ENCODE measurements around the gene STK40.

The STK40 gene

DNA sequence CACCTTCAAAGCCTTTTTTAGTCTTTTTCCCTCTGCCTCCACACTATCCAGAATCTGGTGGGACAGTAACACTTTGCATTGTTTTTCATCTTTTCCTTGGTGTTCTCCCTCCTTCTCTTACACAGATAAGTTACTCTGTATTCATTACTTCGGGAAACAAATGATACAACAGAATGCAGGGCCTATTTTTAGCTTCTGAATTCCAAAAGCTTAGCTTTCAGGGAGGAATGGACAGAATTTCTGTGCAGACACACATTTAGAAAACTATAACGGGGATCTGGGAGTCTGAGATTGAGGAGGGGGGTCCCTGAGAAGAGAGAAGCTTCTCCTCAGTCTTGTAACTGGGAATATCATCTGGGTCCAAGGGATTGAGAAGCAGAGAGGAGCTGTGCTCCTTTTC lies 3.5 kb upstream of the STK40 start:
- no peak for ATAC-seq
- Mint-ChIP-seq H3K27ac (peak overlapping the region; percentile 40), H3K4me1 (peaks cover 52% of the 10 kb centered on the region), H3K9me3 (no peaks in the 10 kb centered on the region), H3K4me3 (no peak overlapping the region), H3K36me3 (ENCODE audit: low read depth) (peaks cover 34% of the 10 kb centered on the region), H3K27me3 (no peaks in the 10 kb centered on the region)
- no peak for DNase-seq

DNA sequence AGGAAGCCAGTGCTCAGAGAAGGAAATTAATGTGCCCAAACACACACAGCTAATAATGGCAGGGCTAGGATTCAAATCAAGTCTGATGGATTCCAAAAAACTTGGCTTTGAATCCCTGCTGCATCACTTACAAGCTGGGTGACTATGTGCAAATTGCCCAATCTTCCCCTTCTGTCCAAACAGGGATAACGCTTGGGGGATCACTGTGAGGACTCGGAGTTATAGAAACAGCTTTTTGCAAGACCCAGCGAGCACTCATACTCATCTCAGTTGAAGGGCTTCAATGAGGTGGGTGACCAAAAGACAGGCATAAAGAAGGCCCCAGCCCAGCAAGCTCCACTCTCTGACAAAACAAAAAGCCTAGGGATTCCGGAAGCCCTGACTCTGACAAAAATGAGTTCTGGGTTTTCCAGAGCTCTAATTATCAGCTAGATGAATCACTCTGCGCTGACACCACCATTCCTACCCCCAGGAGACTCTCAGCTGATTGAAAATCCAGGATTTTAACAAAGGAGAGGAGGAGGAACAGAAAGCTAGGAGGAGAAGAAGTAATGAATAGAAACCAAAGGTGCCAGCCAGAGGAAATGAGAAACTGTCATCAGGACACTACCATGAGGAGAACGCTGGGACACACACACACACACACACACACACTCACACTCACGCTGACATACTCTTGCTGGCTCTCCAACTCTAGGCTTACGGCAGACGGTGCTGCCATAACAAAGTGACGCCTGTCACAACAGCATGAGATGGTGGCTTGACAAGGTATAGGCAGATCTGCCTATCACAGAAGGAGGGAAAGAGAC lies 1.6 kb upstream of the STK40 start:
- DNase-seq (no peak), ATAC-seq (no peak)
- H3K27me3 Mint-ChIP-seq, result no peaks in the 10 kb centered on the region
- H3K4me1 Mint-ChIP-seq, result peaks cover 65% of the 10 kb centered on the region
- peak overlapping the region; percentile 91 for H3K4me3 Mint-ChIP-seq
- peak overlapping the region; percentile 100 for H3K27ac Mint-ChIP-seq
- H3K36me3 Mint-ChIP-seq (ENCODE audit: low read depth), result peaks cover 24% of the 10 kb centered on the region
- H3K9me3 Mint-ChIP-seq, result no peaks in the 10 kb centered on the region

DNA sequence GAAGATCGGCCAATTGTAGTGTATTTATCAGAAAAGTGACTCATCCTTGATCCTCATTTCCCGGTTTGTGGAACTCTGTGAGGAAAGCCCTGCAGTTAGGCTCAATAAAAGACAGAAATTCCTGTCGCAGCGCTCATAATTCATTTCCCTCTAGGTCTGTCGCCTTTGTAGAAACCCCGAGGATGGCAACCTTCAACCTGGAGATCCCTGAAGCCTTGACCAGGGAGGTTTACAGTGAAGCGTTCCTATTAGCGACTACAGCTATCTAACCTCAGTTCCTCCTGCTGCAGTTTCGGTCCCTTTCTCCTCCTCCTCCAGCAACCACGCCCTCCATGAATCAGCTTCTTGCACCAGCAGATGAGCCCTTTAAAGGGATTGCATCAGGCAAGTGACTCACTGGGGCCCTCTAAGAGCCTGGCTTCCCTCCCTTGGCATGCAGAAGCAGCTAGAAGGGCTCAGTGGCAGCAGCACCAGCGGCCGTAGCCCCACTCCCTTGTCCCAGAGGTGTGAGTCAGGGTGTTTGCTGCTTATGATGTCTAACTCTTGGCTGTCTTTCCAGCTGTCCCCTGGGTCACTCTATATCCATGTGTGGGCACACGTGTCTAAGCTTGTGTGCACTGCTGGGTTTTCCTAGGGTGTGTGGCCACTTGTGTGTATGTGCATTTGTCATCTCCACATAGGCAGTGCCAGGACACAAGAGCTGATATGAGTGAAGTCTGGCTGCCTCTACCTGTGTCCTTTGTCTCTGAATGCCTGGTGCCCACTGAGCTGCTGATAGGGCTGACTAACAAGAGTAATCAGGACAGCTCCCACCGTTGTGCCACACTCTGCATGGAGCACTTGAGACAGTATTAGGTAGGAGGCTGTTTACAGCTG lies 779 bp upstream of the STK40 start:
- H3K9me3 Mint-ChIP-seq, result no peaks in the 10 kb centered on the region
- peak overlapping the region; percentile 91 for H3K4me3 Mint-ChIP-seq
- peak overlapping the region; percentile 100 for H3K27ac Mint-ChIP-seq
- peak; percentile 89 for DNase-seq
- ATAC-seq, result peak; percentile 77
- no peaks in the 10 kb centered on the region for H3K27me3 Mint-ChIP-seq
- peaks cover 19% of the 10 kb centered on the region for H3K36me3 Mint-ChIP-seq (ENCODE audit: low read depth)
- H3K4me1 Mint-ChIP-seq, result peaks cover 69% of the 10 kb centered on the region

DNA sequence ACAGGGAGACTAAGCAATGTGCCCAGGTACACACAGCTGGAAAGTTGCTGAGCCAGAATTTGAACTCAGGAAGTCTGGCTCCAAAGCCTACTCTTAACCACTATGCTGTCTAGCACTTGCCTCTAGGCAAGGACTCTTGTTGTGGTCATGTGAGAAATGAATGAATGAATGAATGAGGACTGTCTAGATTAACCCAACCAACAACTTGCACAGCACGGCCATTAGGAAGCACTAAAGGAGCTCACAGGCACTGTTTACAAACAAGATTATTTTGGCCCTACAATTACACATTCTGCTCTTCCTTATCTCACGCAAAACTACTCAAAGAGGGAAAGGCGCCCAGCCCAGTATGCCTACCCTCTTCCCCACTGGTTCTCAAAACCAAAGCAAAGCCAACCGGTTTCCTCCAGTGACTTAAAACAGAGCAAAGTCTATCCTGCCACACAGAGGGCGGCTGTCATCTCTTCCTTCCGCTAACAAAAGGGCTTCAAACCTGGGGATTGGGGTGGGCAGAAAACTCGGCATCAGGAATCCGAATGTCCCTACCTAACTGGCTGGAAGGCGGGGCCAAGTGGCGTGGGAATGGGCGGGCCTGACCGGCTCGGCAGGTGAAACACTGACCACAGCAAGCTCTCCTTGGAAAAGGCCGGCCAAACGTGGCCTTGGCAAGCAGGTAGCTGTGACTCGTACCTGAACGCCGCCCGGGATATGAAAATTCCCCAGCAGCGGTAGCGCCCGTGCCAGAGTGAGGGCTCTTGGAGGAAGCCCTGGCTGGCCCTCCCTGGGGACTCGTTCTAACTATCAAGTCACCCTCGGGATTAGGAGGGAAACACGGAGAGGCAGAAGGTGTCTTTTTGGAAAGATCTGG lies 948 bp downstream of the STK40 start:
- no peaks in the 10 kb centered on the region for H3K9me3 Mint-ChIP-seq
- DNase-seq (peak; percentile 49), ATAC-seq (no peak)
- H3K36me3 Mint-ChIP-seq (ENCODE audit: low read depth), result peaks cover 10% of the 10 kb centered on the region
- peak overlapping the region; percentile 82 for H3K27ac Mint-ChIP-seq
- H3K4me3 Mint-ChIP-seq, result peak overlapping the region; percentile 91
- peaks cover 67% of the 10 kb centered on the region for H3K4me1 Mint-ChIP-seq
- no peaks in the 10 kb centered on the region for H3K27me3 Mint-ChIP-seq

DNA sequence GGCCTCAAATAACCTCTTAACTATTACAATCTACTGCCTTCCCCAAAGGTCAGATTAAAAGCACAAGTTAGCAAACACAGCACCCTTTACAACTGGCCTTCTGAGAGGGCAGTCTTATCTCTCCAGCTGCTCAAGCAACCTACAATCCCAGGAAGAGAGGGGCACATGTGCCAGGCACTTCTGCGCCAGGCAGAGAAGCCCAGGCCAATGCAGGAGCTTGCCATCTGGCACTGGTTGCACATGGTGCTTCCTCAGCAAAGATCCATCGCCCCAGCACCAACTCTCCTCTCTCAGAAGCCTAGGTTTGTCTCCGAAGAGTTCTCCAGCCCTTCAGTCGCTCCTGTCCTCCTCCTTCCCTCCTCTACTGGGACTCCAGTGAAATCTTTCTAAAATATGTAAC lies 2.5 kb downstream of the STK40 start:
- H3K4me1 Mint-ChIP-seq, result peaks cover 74% of the 10 kb centered on the region
- H3K4me3 Mint-ChIP-seq, result no peak overlapping the region
- peaks cover 12% of the 10 kb centered on the region for H3K36me3 Mint-ChIP-seq (ENCODE audit: low read depth)
- DNase-seq (no peak), ATAC-seq (no peak)
- no peaks in the 10 kb centered on the region for H3K27me3 Mint-ChIP-seq
- H3K27ac Mint-ChIP-seq, result no peak overlapping the region
- H3K9me3 Mint-ChIP-seq, result no peaks in the 10 kb centered on the region

DNA sequence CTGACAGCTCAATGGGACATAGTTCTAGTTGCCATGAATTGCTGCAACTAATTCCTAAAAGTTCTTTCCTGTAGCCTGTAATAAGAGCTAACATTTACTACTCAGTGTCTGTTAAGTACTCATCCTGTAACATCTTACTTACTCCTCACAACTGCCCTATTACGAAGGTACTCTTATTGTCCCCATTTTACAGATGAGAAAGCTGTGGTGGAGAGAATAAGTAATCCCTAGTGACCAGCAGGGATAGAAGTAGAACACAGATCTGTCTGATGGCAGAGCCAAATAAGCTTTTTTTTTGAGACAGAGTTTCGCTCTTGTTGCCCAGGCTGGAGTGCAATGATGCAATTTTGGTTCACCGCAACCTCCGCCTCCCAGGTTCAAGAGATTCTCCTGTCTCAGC lies 3.1 kb downstream of the STK40 start:
- no peak for DNase-seq
- Mint-ChIP-seq H3K4me1 (peaks cover 76% of the 10 kb centered on the region), H3K27me3 (no peaks in the 10 kb centered on the region), H3K36me3 (ENCODE audit: low read depth) (peaks cover 12% of the 10 kb centered on the region), H3K4me3 (no peak overlapping the region), H3K9me3 (no peaks in the 10 kb centered on the region), H3K27ac (no peak overlapping the region)
- no peak for ATAC-seq

DNA sequence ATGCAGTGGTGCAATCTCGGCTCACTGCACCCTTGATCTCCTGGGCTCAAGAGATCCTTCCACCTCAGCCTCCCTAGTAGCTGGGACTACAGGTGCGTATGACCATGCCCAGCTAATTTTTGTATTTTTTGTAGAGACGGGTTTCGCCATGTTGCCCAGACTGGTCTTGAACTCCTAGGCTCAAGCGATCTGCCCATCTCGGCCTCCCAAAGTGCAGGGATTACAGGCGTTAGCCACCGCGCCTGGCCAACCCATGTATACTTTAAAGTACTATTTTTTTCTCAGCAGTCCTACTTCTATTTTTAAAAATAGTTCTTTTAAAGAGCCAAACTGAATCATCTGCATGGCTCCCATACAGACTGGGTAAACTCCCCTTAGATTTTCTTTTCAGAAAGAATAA lies 3.5 kb downstream of the STK40 start:
- H3K27ac Mint-ChIP-seq, result no peak overlapping the region
- no peaks in the 10 kb centered on the region for H3K27me3 Mint-ChIP-seq
- H3K4me1 Mint-ChIP-seq, result peaks cover 74% of the 10 kb centered on the region
- H3K36me3 Mint-ChIP-seq (ENCODE audit: low read depth), result peaks cover 12% of the 10 kb centered on the region
- H3K4me3 Mint-ChIP-seq, result no peak overlapping the region
- no peaks in the 10 kb centered on the region for H3K9me3 Mint-ChIP-seq
- ATAC-seq, result no peak
- no peak for DNase-seq

DNA sequence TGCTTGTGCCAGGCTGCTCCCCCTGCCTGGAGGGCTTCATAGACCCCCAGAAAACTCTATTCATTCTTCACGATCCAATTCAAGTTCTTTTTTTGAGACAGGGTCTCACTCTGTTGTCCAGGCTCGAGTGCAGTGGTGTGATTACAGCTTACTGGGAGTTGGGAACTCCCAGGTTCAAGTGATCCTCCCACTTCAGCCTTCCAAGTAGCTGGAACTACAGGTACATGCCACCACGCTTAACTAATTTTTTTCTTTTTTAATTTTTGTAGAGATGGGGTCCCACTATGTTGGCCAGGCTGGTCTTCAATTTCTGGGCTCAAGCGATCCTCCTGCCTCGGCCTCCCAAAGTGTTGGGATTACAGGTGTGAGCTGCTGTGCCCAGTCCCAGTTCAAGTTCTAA lies 4.3 kb downstream of the STK40 start:
- Mint-ChIP-seq H3K9me3 (no peaks in the 10 kb centered on the region), H3K36me3 (ENCODE audit: low read depth) (peaks cover 12% of the 10 kb centered on the region), H3K4me1 (peaks cover 67% of the 10 kb centered on the region), H3K27ac (no peak overlapping the region), H3K4me3 (no peak overlapping the region), H3K27me3 (no peaks in the 10 kb centered on the region)
- ATAC-seq (no peak), DNase-seq (no peak)

DNA sequence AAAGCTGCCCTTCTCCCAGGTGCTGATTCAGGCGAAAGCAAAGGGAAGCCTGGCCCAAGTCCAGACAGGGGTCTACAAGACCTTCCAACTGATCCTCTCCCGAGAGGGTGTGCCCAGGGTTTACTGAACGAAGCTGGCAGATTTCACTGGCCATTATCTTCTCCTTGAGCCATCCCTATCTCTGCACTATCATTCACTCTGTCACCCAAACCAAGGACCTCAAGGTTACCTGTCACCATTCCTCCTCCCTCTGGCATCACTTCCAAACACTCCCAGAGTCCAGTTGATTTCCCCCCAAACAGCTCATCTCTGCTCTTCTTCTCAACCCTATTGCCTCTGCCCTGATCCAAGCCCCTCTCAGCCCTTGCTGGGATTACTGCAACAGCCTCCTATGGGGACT lies 4.9 kb downstream of the STK40 start:
- H3K4me1 Mint-ChIP-seq, result peaks cover 69% of the 10 kb centered on the region
- H3K27me3 Mint-ChIP-seq, result no peaks in the 10 kb centered on the region
- peaks cover 12% of the 10 kb centered on the region for H3K36me3 Mint-ChIP-seq (ENCODE audit: low read depth)
- H3K9me3 Mint-ChIP-seq, result no peaks in the 10 kb centered on the region
- H3K4me3 Mint-ChIP-seq, result no peak overlapping the region
- DNase-seq (no peak), ATAC-seq (no peak)
- no peak overlapping the region for H3K27ac Mint-ChIP-seq

DNA sequence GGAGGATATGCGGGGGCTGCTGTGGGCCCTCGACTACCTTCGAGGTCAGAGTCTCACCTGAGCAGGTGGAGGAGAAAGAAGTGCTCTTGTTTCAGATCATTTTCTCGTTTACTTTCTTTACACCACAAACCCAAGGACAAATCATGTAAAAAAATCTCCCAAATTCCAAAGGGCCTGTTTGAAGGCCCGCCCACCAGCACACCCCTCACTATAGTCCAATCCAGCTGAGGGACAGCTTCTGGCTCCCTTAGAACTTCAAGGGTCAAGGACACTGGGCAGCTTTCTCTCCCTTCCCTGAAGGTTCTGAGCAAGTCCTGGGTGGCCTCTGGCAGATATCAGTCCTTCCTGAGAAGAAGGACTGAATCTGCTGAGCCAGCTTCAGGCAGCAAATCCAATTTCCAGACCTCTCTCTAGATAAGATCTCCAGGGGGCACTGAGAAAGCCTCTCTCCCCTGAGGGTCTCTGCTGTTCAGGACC lies 5.5 kb downstream of the STK40 start:
- ATAC-seq, result no peak
- DNase-seq, result no peak
- Mint-ChIP-seq H3K4me1 (peaks cover 73% of the 10 kb centered on the region), H3K9me3 (no peaks in the 10 kb centered on the region), H3K36me3 (ENCODE audit: low read depth) (peaks cover 12% of the 10 kb centered on the region), H3K4me3 (no peak overlapping the region), H3K27ac (peak overlapping the region; percentile 13), H3K27me3 (no peaks in the 10 kb centered on the region)

DNA sequence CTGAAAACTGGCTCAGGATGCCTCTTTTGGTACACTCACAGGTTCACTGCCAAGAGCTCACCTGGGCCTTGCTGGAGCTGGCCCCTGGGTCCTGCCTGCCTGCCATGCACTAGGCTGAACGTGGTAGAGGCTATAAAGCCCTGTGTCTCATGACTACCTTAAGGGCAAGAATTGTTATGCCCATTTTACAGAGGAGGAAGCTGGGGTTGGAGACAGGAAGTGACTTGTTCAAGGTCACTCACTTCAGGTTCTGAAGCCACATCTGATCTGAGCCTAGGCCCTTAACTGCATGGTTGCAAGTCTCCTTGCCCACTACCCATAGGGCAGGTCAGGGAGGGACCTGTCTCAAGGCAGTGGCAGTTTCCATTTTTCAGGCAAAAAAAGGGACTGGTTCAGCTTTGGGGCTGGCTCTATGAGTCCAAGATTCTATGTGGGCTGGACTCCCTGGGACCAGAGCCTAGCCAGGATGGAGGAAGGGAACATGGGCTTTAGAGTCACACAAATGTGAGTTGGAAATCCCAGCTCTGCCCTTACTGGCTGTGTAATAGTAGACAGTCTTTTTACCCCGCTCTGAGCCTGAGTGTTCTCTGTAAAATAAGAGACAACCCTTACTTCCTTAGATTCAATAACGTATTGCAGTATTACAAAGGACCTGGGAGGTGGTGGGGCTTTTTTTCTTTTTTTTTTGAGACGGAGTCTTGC lies 7.8 kb downstream of the STK40 start:
- Mint-ChIP-seq H3K4me1 (peaks cover 76% of the 10 kb centered on the region), H3K27ac (peak overlapping the region; percentile 74), H3K9me3 (no peaks in the 10 kb centered on the region), H3K27me3 (no peaks in the 10 kb centered on the region), H3K4me3 (no peak overlapping the region), H3K36me3 (ENCODE audit: low read depth) (peaks cover 8% of the 10 kb centered on the region)
- ATAC-seq (no peak), DNase-seq (no peak)

DNA sequence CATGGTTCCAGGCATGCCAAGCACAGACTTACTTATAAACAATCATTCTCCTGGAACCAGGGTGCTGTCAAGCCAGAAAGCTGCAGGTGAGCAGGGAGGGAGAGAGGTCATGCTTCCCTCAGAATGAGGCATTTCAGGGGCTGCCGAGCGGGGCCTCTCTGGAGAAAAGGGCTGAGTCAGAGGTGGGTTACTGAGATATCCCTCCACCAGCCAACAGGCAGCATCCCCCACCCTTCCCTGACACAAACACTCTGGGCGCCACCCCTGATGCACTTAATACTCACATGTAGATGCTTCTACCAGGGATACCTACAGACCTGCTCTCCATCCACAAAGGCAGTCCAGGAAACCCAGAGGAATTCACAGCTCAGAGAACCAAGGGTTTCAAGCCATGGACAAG lies 13.1 kb downstream of the STK40 start:
- Mint-ChIP-seq H3K27me3 (no peaks in the 10 kb centered on the region), H3K4me1 (peaks cover 61% of the 10 kb centered on the region), H3K27ac (peak overlapping the region; percentile 39), H3K4me3 (no peak overlapping the region), H3K36me3 (ENCODE audit: low read depth) (peaks cover 2% of the 10 kb centered on the region), H3K9me3 (no peaks in the 10 kb centered on the region)
- no peak for DNase-seq
- no peak for ATAC-seq

DNA sequence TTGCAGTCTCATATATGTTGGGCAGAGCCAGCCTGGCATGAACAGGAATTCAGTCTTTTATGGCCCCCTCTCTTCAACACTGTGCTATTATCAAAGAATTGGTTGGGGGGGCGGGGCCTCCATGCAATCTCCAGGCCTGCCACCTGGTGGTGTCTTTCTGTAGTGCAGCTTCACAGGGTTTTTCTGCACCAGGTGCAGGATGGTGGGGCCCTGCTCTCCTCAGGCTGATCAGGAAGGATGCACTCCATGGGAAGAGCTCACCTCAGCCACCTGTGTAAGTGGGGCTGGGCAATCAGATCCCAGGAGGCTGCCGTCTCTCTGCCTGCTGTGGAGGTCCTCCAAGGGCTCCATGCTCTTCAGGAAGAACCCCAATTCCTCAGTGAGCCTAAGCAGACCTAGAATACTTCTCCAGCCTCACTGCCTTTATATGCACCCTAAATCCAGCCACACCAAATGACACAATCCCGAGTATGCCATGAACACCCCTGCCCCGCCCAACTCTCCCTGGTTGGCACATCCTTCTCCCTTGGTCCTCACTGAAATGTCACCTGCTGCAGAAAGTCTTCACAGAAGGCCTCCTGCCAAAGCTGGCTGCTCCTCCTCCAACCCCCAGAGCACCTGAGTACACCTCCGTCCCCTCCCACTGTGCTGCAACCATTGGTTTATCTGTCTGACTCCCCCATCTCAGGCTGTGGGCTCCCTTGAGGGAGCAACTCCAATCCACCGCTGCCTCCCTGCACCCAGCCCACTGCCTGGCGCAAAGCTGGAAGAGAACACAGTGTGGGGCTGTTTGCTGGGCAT lies 16.5 kb downstream of the STK40 start:
- H3K27ac Mint-ChIP-seq, result peak overlapping the region; percentile 39
- H3K27me3 Mint-ChIP-seq, result no peaks in the 10 kb centered on the region
- DNase-seq (peak; percentile 89), ATAC-seq (peak; percentile 16)
- peaks cover 64% of the 10 kb centered on the region for H3K4me1 Mint-ChIP-seq
- H3K9me3 Mint-ChIP-seq, result no peaks in the 10 kb centered on the region
- no peak overlapping the region for H3K4me3 Mint-ChIP-seq
- peaks cover 6% of the 10 kb centered on the region for H3K36me3 Mint-ChIP-seq (ENCODE audit: low read depth)

Measured in activated naive CD8-positive, alpha-beta T cell treated with anti-CD3 and anti-CD28 coated beads, Interleukin-2, amount 50 U/mL, for 24 hours (primary cell).